Esophagus squamous epithelium (tissue), 4 donors: ENCODE results near the gene ZNF524.

ENCODE experiments used
- CTCF ChIP-seq, 6 experiments: fragments of 450-650 bp in 4 of 6; fragments of 200-600 bp in 2 of 6; sonication (generic) in 2 of 6; IDR thresholded peaks; one replicate each; pipeline ENCODE4 v1.5.1; 2016 to 2019; ENCODE audit warnings: antibody characterized with exemption in 6 of 6, mild to moderate bottlenecking in 4 of 6, moderate library complexity in 4 of 6
- POLR2A ChIP-seq, 4 donors: fragments of 450-650 bp; IDR thresholded peaks; one replicate each; pipeline ENCODE4 v1.6.1; 2017; ENCODE audit warnings: antibody characterized with exemption in 4 of 4, mild to moderate bottlenecking in 4 of 4, moderate library complexity in 3 of 4

DNA sequence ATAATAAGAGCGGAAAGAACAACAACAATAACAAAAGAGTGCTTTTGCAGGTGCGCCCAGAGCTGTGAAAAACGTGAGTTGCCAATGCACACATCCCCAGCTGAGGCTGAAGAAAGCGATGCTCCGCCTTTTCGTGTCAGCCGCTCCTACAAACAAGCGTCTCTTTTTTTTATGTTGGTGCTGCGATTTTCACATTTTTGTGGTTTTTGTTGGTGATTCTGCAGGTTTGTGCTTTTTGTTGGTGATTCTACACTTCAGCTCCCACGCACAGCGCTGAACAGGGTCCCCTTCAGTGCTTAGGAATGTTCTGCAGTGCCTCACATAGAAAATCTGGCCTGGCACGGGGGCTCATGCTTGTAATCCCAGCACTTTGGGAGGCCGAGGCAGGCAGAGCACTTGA is 47.5 kb upstream of the ZNF524 start:
- TF ChIP-seq CTCF (IDR thresholded peaks at IDR 0.05) (no peak), POLR2A (IDR thresholded peaks at IDR 0.05) (no peak)
